Measurements from ENCODE around the gene PTGR3. TPM values are rescaled to one million over a fixed set of nuclear protein-coding genes. Genes with fewer than 3 reads are reported as not detected.

Gene PTGR3
- total RNA-seq, 1 experiment from 2014 or later: 1.6 TPM

DNA sequence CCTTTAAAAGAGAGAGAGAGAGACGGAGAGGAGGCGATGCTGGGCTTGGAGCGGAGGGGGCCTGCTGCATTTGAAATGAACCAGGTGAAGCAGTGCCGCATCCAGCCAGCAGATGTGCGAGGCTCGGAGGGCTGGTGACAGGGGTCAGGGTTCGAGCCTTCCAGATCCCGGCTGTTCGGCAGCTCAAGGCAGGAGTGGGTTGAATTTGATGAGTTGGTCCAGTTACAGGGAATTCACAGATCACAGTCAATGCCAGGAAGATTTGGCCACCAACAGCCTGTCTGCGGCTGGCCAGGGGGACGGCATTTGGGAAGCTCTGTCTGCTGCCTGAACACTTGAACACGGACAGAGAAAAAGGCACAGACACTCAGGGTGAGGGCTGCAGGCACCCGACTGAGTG is 48.6 kb downstream of the PTGR3 start:
- Histone ChIP-seq H2AFZ (ENCODE audit: low read length) (no peak overlapping the region), H3T11ph (ENCODE audit: low read length) (no peak overlapping the region), H3K18ac (ENCODE audit: insufficient read length, low read depth, low read length) (no peak overlapping the region), H2AK5ac (ENCODE audit: insufficient read length, low read length) (no peak overlapping the region), H2BK15ac (ENCODE audit: low read depth, low read length) (no peak overlapping the region; the same call in 1 of the 2 replicates), H3K27me3 (ENCODE audit: insufficient read depth, low read length) (no peaks in the 10 kb centered on the region), H2BK5ac (ENCODE audit: insufficient read length, low read length) (no peak overlapping the region), H3K14ac (ENCODE audit: insufficient read depth, low read length) (no peak overlapping the region), H3K79me1 (ENCODE audit: insufficient read depth, low read depth, low read length, poor library complexity, severe bottlenecking) (no peaks in the 10 kb centered on the region), H3K27ac (ENCODE audit: insufficient read length, low read depth, low read length) (no peak overlapping the region), H3K79me2 (ENCODE audit: insufficient read depth, low read length) (no peaks in the 10 kb centered on the region), H4K8ac (replicated peaks; ENCODE audit: insufficient read length, low read depth, low read length) (no peak overlapping the region), H3K4ac (ENCODE audit: low read depth, low read length) (no peak overlapping the region), H3K23ac (ENCODE audit: insufficient read length, low read depth, low read length) (no peak overlapping the region), H3K9ac (ENCODE audit: extremely low read depth, insufficient read length, low read length) (no peak overlapping the region), H4K91ac (ENCODE audit: insufficient read length, low read depth, low read length) (no peak overlapping the region), H3K56ac (ENCODE audit: insufficient read length, low read depth, low read length) (no peak overlapping the region), H4K20me1 (ENCODE audit: control insufficient read depth, insufficient read depth, insufficient read length) (no peaks in the 10 kb centered on the region), H2BK20ac (ENCODE audit: low read depth, low read length, poor library complexity, severe bottlenecking) (no peak overlapping the region), H3K4me2 (ENCODE audit: insufficient read depth, insufficient read length, low read length) (no peak overlapping the region), H3K4me1 (ENCODE audit: insufficient read depth, low read length) (no peaks in the 10 kb centered on the region), H2BK120ac (ENCODE audit: low read depth, low read length, poor library complexity, severe bottlenecking) (no peak overlapping the region), H4K5ac (ENCODE audit: insufficient read length, low read depth, low read length) (no peak overlapping the region), H3K23me2 (ENCODE audit: insufficient read length, low read depth, low read length, poor library complexity, severe bottlenecking) (no peaks in the 10 kb centered on the region), H2BK12ac (ENCODE audit: insufficient read length, low read depth, low read length) (no peak overlapping the region), H3K9me3 (ENCODE audit: control insufficient read depth, low read depth, low read length) (no peaks in the 10 kb centered on the region)
- no CpG with 5 or more reads among the region's 13 CpGs for WGBS (ENCODE audit: extremely low coverage, insufficient read length, low lambda C conversion rate)
- TF ChIP-seq, protein P1, sequence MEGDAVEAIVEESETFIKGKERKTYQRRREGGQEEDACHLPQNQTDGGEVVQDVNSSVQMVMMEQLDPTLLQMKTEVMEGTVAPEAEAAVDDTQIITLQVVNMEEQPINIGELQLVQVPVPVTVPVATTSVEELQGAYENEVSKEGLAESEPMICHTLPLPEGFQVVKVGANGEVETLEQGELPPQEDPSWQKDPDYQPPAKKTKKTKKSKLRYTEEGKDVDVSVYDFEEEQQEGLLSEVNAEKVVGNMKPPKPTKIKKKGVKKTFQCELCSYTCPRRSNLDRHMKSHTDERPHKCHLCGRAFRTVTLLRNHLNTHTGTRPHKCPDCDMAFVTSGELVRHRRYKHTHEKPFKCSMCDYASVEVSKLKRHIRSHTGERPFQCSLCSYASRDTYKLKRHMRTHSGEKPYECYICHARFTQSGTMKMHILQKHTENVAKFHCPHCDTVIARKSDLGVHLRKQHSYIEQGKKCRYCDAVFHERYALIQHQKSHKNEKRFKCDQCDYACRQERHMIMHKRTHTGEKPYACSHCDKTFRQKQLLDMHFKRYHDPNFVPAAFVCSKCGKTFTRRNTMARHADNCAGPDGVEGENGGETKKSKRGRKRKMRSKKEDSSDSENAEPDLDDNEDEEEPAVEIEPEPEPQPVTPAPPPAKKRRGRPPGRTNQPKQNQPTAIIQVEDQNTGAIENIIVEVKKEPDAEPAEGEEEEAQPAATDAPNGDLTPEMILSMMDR (conservative IDR thresholded peaks at IDR 0.05): no peak
- H3K27ac Mint-ChIP-seq: 0 out of 7 replicates have a peak overlapping the region, but pooled peaks of 1 of the 3 experiments have one; percentile 53
- H3K9me3 Mint-ChIP-seq: no peaks in the 10 kb centered on the region
- H3K36me3 Mint-ChIP-seq (ENCODE audit: insufficient read depth in 1 of 3, low read depth in 3 of 3): no peaks in the 10 kb centered on the region
- no peak overlapping the region for H3K4me3 Mint-ChIP-seq
- H3K4me1 Mint-ChIP-seq: peaks cover 11 to 16% of the 10 kb centered on the region in 2 experiments
- no peaks in the 10 kb centered on the region for H3K27me3 Mint-ChIP-seq (ENCODE audit: low read depth)
- DNase-seq: no peak
